Peyer's patch (tissue), 4 donors: ENCODE results near the gene GPATCH4. TPM values are rescaled to one million over a fixed set of nuclear protein-coding genes. Genes with fewer than 3 reads are reported as not detected.

Source experiments
- DNase-seq, 3 donors: peaks; one replicate each; pipeline ENCODE4 v3.0.0-alpha.2; 2017 to 2019
- H3K27ac ChIP-seq, 4 donors: fragments of 200-600 bp; sonication (generic); one replicate each; pipeline ENCODE4 v1.5.1; 2016 to 2019
- H3K27me3 ChIP-seq, 2 donors: fragments of 200-600 bp; sonication (generic); one replicate each; pipeline ENCODE4 v1.5.1; 2019
- H3K36me3 ChIP-seq, 3 donors: fragments of 200-600 bp; sonication (generic); one replicate each; pipeline ENCODE4 v1.5.1; 2016 to 2019
- H3K4me1 ChIP-seq, 4 donors: fragments of 200-600 bp; sonication (generic); one replicate each; pipeline ENCODE4 v1.5.1; 2016 to 2019
- H3K4me3 ChIP-seq, 4 donors: fragments of 200-600 bp; sonication (generic); 1 replicate in 3 of 4; 2 replicates in 1 of 4; pipeline ENCODE4 v1.5.1; 2016 to 2019; ENCODE audit warnings: mild to moderate bottlenecking in 1 of 4
- H3K9me3 ChIP-seq, 4 donors: fragments of 200-600 bp; sonication (generic); one replicate each; pipeline ENCODE4 v1.5.1; 2016 to 2019; ENCODE audit warnings: mild to moderate bottlenecking in 1 of 4
- CTCF ChIP-seq, 6 experiments: fragments of 450-650 bp in 4 of 6; fragments of 200-600 bp in 2 of 6; sonication (generic) in 1 of 6; IDR thresholded peaks; one replicate each; pipeline ENCODE4 v1.5.1; 2017 to 2019; ENCODE audit warnings: antibody characterized with exemption in 6 of 6, mild to moderate bottlenecking in 3 of 6, moderate library complexity in 1 of 6
- POLR2A ChIP-seq, 2 donors: fragments of 450-650 bp; IDR thresholded peaks; one replicate each; pipeline ENCODE4 v1.5.1; 2017; ENCODE audit warnings: antibody characterized with exemption in 2 of 2, mild to moderate bottlenecking in 2 of 2, moderate library complexity in 2 of 2
- total RNA-seq, 4 donors: library from RNA; depleted of rRNA; stranded (reverse); fragments of >200 nt; gene quantifications; one replicate each; pipeline ENCODE4 v1.1.0, GENCODE V29; 2016

Gene GPATCH4
- total RNA-seq, 4 donors from 2014 or later: 6.3 to 38.0 (median 11.3) TPM

DNA sequence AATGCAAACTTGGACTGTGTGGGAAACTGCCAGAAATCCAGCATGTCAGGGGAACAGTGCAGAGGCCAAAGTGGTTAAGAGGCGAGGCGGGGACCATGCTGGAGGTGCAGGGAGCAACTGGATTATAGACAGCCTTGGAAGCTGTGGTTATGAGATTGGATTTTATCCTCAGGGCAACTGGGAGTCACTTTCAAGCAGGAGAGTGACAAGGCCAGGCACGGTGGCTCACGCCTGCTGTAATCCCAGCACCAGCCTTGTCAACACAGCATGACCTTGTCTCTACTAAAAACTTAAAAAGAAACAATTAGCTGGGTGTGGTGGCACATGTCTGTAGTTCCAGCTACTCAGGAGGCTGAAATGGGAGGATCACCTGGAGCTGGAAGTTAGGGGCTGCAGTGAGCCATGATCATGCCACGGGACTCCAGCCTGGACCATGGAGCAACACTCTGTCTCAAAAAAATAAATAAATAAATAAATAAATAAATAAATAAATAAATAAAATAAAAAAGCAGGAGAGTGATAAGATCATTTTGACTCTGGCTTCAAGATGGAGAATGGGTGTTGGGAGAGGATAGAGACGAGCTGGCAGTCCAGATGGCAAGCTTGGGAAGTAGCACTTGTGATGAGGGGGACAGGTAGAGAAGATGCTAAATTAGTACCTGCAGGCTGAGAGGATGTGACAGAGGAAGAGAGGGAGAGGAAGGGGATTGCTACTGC, 21.5 kb upstream of the GPATCH4 start:
- TF ChIP-seq CTCF (IDR thresholded peaks at IDR 0.05): no peak
- Histone ChIP-seq H3K27ac (no peak overlapping the region), H3K4me3 (no peak overlapping the region), H3K4me1 (peaks cover 14 to 24% (median 20%) of the 10 kb centered on the region in 4 donors), H3K9me3 (no peaks in the 10 kb centered on the region), H3K27me3 (peaks cover 0 to 21% of the 10 kb centered on the region in 2 donors), H3K36me3 (no peaks in the 10 kb centered on the region)
- no peak for DNase-seq

- Histone ChIP-seq H3K4me1 (peaks cover 5 to 22% (median 9%) of the 10 kb centered on the region in 4 donors), H3K4me3 (no peak overlapping the region), H3K36me3 (no peaks in the 10 kb centered on the region), H3K27ac (no peak overlapping the region), H3K9me3 (no peaks in the 10 kb centered on the region), H3K27me3 (peaks cover 0 to 12% of the 10 kb centered on the region in 2 donors)
- no peak for DNase-seq
- TF ChIP-seq CTCF (IDR thresholded peaks at IDR 0.05) (no peak), POLR2A (IDR thresholded peaks at IDR 0.05) (no peak)
Observed at GRCh38 chr1:156619582-156619955, 18.3 kb upstream of the GPATCH4 start.

DNA sequence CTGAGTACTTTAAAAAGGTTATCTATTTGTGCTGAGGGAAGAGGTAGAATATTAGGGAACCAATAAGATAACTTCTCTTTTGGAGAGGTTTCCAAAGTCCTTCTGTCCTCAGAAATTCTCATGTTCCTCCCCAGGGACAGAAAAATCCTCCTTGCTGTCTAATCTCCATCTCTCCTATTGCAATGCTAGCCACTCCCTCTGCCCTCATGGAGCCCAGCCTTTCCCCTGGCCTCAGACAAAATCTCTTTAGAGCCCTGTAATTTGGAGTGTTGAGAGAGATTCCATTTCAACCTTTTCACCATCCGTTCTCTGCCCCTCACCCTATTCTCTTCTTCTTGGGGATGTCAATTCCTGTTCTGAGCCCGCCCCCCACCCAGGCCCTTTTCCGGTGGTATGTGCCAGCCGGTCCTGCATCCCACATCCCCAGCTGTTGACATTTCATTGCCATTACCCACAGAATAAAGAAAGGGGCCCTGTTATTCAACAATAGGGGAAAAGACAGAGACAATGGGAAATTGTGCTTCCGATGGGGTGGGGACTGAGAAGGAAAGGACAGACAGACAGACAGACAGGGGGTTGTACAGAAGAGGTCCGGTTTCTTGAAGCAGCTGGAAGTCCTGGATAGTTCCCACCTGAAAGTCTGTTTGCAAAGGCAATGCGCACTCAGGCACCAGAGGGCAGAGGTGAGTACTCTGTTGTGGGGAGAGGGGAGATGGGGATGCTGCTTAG, 17.7 kb upstream of the GPATCH4 start, which contains the start of gene HAPLN2:
Gene HAPLN2, plus strand, starts transcription at position 563 of the 729 bp plus-strand sequence. CDS start 4,076 bp downstream, outside the sequence.
- no peak for DNase-seq
- Histone ChIP-seq H3K27me3 (peaks cover 0 to 7% of the 10 kb centered on the region in 2 donors), H3K9me3 (no peaks in the 10 kb centered on the region), H3K4me1 (peaks cover 2 to 17% (median 4%) of the 10 kb centered on the region in 4 donors), H3K27ac (no peak within 1 kb of the TSS), H3K4me3 (no peak within 1 kb of the TSS), H3K36me3 (no peaks in the 10 kb centered on the region)
- no peak for TF ChIP-seq POLR2A (IDR thresholded peaks at IDR 0.05)
- peak in 3 of 6 experiments; percentile 13 to 33 (median 21) for TF ChIP-seq CTCF (IDR thresholded peaks at IDR 0.05)

GRCh38 chr1:156616463-156616862, 15.2 kb upstream of the GPATCH4 start:
- H3K27ac ChIP-seq: peak overlapping the region in 2 of 4 donors; percentile 57 to 77
- H3K27me3 ChIP-seq: no peaks in the 10 kb centered on the region
- peaks cover 0 to 10% (median 0%) of the 10 kb centered on the region in 4 donors for H3K4me1 ChIP-seq
- TF ChIP-seq CTCF (IDR thresholded peaks at IDR 0.05): no peak
- TF ChIP-seq POLR2A (IDR thresholded peaks at IDR 0.05): no peak
- no peak overlapping the region for H3K4me3 ChIP-seq
- no peaks in the 10 kb centered on the region for H3K36me3 ChIP-seq
- H3K9me3 ChIP-seq: no peaks in the 10 kb centered on the region
- DNase-seq: no peak

DNA sequence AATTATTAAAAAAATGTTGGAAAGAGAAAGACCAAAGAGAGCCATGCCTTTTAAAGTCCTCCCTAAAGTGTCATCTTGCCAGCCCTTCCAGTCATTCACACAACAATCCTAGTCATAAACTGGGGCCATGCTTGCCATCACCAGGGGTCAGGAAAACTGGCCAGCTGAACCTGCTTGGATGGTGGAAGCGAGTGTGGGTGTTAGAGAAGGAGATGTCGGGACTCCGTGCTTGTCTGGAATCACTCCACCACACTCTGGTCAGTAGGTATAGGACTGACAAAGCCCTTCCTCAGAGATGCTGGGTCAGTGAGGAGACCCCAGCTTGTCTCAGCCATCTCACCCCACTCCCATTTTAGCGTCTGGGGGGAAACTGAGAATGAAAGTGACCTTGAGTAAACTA, 14.7 kb upstream of the GPATCH4 start:
- peaks cover 0 to 10% (median 0%) of the 10 kb centered on the region in 4 donors for H3K4me1 ChIP-seq
- peak overlapping the region in 2 of 4 donors; percentile 57 to 77 for H3K27ac ChIP-seq
- no peak for DNase-seq
- H3K36me3 ChIP-seq: no peaks in the 10 kb centered on the region
- TF ChIP-seq POLR2A (IDR thresholded peaks at IDR 0.05) (no peak), CTCF (IDR thresholded peaks at IDR 0.05) (no peak)
- H3K4me3 ChIP-seq: no peak overlapping the region
- no peaks in the 10 kb centered on the region for H3K9me3 ChIP-seq
- no peaks in the 10 kb centered on the region for H3K27me3 ChIP-seq
